ENCODE data around the gene CARD19. TPM values are rescaled to one million over a fixed set of nuclear protein-coding genes. Genes with fewer than 3 reads are reported as not detected.

Gene CARD19
- total RNA-seq, 1 experiment from 2014 or later, result 63.4 TPM

DNA sequence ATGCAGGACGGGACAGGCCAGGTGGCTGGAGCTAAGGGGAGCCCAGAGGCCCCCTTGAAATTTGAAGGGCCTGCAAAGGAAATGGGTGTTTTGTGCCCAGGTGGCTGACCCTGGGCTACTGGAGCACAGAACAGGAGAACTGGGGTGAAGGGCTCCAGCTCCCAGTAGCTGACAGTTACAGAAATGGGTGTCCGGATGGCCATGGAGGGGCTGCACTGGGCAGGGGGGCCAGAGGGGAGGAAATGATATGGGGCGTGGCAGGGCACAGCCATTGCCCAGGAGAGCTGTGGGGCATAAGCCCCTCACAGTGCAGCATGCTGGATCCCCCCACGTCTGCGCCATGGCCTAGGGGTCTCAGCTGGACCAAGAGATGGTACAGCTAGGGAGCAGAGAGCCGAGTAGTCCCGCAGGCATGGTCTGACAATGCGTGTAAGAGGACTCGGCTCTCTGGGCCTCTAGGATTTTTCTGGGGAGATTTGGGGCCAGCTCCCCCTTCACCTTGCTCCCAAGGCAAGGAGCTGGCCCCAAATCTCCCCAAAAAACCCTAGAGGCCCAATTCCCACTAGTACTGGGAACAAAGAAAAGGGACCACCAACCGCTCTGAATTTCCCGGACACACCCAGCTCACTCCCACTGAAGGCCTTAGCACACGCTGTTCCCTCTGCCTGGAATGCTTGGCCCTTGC, 7.9 kb upstream of the CARD19 start:
- no peaks in the 10 kb centered on the region; the same call in 1 of the 2 replicates for H3K9me3 ChIP-seq (ENCODE audit: control insufficient read depth, insufficient read depth, low read depth, low read length)
- intact Hi-C loops (cut with micrococcal nuclease; ENCODE audit: unreplicated experiment), result no loop called here
- no peak for DNase-seq (ENCODE audit: low read depth, low spot score)

DNA sequence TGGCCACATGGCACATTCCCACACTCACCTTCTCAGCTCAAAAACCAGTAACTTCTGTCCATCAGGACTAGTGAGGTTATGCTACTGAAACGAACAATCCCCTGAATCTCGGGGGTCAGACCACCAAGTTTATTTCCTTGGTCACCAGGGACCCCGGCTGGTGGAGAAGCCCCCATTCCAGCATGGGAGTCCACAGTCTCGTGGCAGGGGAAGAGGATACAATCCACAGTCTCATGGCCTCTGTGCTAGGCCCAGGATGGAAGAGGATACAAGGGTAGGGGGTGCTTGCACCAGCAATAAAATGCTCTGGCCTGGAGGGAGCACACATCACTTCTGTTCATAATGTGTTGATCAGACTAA, 7.4 kb upstream of the CARD19 start:
- ATAC-seq (no peak), DNase-seq (ENCODE audit: low read depth, low spot score) (no peak)
- Histone ChIP-seq H3K36me3 (ENCODE audit: control insufficient read depth, insufficient read depth, low read length) (no peaks in the 10 kb centered on the region), H3K27me3 (ENCODE audit: control insufficient read depth, insufficient read depth, low read length) (no peaks in the 10 kb centered on the region), H3K27ac (ENCODE audit: low read length) (no peak overlapping the region), H3K4me1 (ENCODE audit: control insufficient read depth, insufficient read depth, low read length) (no peaks in the 10 kb centered on the region; the same call in 1 of the 2 replicates), H3K9me3 (ENCODE audit: control insufficient read depth, insufficient read depth, low read depth, low read length) (no peaks in the 10 kb centered on the region; the same call in 1 of the 2 replicates), H3K4me3 (ENCODE audit: low read depth in 2 of 2, low read length in 2 of 2) (no peak overlapping the region)
- CTCF ChIA-PET, result no interaction called here
- intact Hi-C loops (cut with micrococcal nuclease; ENCODE audit: unreplicated experiment), result no loop called here
- no TSS peak for BruUV-seq (replicated peaks)
- POLR2A ChIA-PET, result no interaction called here
- TF ChIP-seq TCF7L2 (IDR thresholded peaks at IDR 0.05; ENCODE audit: low read depth, low read length) (no peak), SIN3A (IDR thresholded peaks at IDR 0.05; ENCODE audit: borderline replicate concordance, insufficient read depth, low read depth, low read length) (no peak), POLR2AphosphoS5 (IDR thresholded peaks at IDR 0.05; ENCODE audit: low read depth, low read length) (no peak)
- TF ChIP-seq, protein P1, sequence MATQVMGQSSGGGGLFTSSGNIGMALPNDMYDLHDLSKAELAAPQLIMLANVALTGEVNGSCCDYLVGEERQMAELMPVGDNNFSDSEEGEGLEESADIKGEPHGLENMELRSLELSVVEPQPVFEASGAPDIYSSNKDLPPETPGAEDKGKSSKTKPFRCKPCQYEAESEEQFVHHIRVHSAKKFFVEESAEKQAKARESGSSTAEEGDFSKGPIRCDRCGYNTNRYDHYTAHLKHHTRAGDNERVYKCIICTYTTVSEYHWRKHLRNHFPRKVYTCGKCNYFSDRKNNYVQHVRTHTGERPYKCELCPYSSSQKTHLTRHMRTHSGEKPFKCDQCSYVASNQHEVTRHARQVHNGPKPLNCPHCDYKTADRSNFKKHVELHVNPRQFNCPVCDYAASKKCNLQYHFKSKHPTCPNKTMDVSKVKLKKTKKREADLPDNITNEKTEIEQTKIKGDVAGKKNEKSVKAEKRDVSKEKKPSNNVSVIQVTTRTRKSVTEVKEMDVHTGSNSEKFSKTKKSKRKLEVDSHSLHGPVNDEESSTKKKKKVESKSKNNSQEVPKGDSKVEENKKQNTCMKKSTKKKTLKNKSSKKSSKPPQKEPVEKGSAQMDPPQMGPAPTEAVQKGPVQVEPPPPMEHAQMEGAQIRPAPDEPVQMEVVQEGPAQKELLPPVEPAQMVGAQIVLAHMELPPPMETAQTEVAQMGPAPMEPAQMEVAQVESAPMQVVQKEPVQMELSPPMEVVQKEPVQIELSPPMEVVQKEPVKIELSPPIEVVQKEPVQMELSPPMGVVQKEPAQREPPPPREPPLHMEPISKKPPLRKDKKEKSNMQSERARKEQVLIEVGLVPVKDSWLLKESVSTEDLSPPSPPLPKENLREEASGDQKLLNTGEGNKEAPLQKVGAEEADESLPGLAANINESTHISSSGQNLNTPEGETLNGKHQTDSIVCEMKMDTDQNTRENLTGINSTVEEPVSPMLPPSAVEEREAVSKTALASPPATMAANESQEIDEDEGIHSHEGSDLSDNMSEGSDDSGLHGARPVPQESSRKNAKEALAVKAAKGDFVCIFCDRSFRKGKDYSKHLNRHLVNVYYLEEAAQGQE (IDR thresholded peaks at IDR 0.05; ENCODE audit: insufficient read depth in 1 of 2, low read depth in 2 of 2, low read length in 1 of 2), result no peak
- TF ChIP-seq, protein P2, sequence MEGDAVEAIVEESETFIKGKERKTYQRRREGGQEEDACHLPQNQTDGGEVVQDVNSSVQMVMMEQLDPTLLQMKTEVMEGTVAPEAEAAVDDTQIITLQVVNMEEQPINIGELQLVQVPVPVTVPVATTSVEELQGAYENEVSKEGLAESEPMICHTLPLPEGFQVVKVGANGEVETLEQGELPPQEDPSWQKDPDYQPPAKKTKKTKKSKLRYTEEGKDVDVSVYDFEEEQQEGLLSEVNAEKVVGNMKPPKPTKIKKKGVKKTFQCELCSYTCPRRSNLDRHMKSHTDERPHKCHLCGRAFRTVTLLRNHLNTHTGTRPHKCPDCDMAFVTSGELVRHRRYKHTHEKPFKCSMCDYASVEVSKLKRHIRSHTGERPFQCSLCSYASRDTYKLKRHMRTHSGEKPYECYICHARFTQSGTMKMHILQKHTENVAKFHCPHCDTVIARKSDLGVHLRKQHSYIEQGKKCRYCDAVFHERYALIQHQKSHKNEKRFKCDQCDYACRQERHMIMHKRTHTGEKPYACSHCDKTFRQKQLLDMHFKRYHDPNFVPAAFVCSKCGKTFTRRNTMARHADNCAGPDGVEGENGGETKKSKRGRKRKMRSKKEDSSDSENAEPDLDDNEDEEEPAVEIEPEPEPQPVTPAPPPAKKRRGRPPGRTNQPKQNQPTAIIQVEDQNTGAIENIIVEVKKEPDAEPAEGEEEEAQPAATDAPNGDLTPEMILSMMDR (IDR thresholded peaks at IDR 0.05), result no peak
- in situ Hi-C loops (cut with HindIII; ENCODE audit: low pct_unique_long_range_greater_than_20kb, low sequenced_read_pairs), result no loop called here

More for the DNA sequence above, 7.9 kb upstream of the CARD19 start:
- ATAC-seq, result no peak
- no TSS peak for BruUV-seq (replicated peaks)
- in situ Hi-C loops (cut with HindIII; ENCODE audit: low pct_unique_long_range_greater_than_20kb, low sequenced_read_pairs), result no loop called here
- ChIA-PET POLR2A (no interaction called here), CTCF (no interaction called here)
- H3K27ac ChIP-seq (ENCODE audit: low read length), result no peak overlapping the region
- no peak overlapping the region for H3K4me3 ChIP-seq (ENCODE audit: low read depth in 2 of 2, low read length in 2 of 2)
- H3K36me3 ChIP-seq (ENCODE audit: control insufficient read depth, insufficient read depth, low read length), result no peaks in the 10 kb centered on the region
- TF ChIP-seq, protein P1 (IDR thresholded peaks at IDR 0.05; ENCODE audit: insufficient read depth in 1 of 2, low read depth in 2 of 2, low read length in 1 of 2), result no peak
- no peak for TF ChIP-seq POLR2AphosphoS5 (IDR thresholded peaks at IDR 0.05; ENCODE audit: low read depth, low read length)
- no peak for TF ChIP-seq SIN3A (IDR thresholded peaks at IDR 0.05; ENCODE audit: borderline replicate concordance, insufficient read depth, low read depth, low read length)
- TF ChIP-seq, protein P2 (IDR thresholded peaks at IDR 0.05), result no peak
- TF ChIP-seq TCF7L2 (IDR thresholded peaks at IDR 0.05; ENCODE audit: low read depth, low read length), result no peak
- H3K27me3 ChIP-seq (ENCODE audit: control insufficient read depth, insufficient read depth, low read length), result no peaks in the 10 kb centered on the region
- H3K4me1 ChIP-seq (ENCODE audit: control insufficient read depth, insufficient read depth, low read length), result no peaks in the 10 kb centered on the region; the same call in 1 of the 2 replicates
